CD8-positive, alpha-beta memory T cell (primary cell): Measurements from ENCODE around the gene RBM15. TPM values are rescaled to one million over a fixed set of nuclear protein-coding genes. Genes with fewer than 3 reads are reported as not detected.

ENCODE experiments used
- CTCF ChIA-PET: fragments of 350-600 bp; sonication (Branson Sonifier 250); formaldehyde crosslinking; loops from one replicate; lab custom pipeline; 2021; ENCODE audit warnings: antibody characterized with exemption; lab: Charles Lee
- POLR2A ChIA-PET: fragments of 350-600 bp; sonication (Branson Sonifier 250); formaldehyde crosslinking; loops from one replicate; lab custom pipeline; 2021; ENCODE audit warnings: antibody characterized with exemption; lab: Charles Lee
- DNase-seq, 5 donors: peaks; one replicate each; pipeline versions ENCODE4 v3.0.0 to v3.0.0-alpha.2; 2020 to 2022; ENCODE audit warnings: mixed read lengths in 1 of 5
- H3K27ac ChIP-seq: one replicate; pipeline ENCODE4 v1.7.0; 2013; ENCODE audit warnings: low read depth, mild to moderate bottlenecking, low read length, moderate library complexity
- H3K27me3 ChIP-seq: 2 replicates; pipeline ENCODE4 v1.7.0; 2013; ENCODE audit warnings: low read length, mild to moderate bottlenecking; ENCODE audit not compliant: insufficient read depth, poor library complexity, severe bottlenecking
- H3K36me3 ChIP-seq: 2 replicates; pipeline ENCODE4 v1.7.0; 2013; ENCODE audit warnings: mild to moderate bottlenecking, low read length, moderate library complexity; ENCODE audit not compliant: insufficient read depth
- H3K4me1 ChIP-seq: 2 replicates; pipeline ENCODE4 v1.7.0; 2013; ENCODE audit warnings: mild to moderate bottlenecking, low read length, moderate library complexity; ENCODE audit not compliant: insufficient read depth
- H3K4me3 ChIP-seq: 2 replicates; pipeline ENCODE4 v1.7.0; 2013; ENCODE audit warnings: mild to moderate bottlenecking, low read length
- H3K9me3 ChIP-seq: 2 replicates; pipeline ENCODE4 v1.7.0; 2013; ENCODE audit warnings: mild to moderate bottlenecking, low read length
- H3K27ac Mint-ChIP-seq, 8 donors: one replicate each; pipeline ENCODE4 v1.8.0; 2020 to 2021; ENCODE audit warnings: mixed read lengths in 8 of 8, mild to moderate bottlenecking in 6 of 8, inconsistent platforms in 3 of 8, moderate library complexity in 3 of 8
- H3K27me3 Mint-ChIP-seq, 2 donors: one replicate each; pipeline ENCODE4 v1.8.0; 2020 to 2021; ENCODE audit warnings: mixed read lengths in 2 of 2, mild to moderate bottlenecking in 1 of 2, moderate library complexity in 1 of 2
- H3K36me3 Mint-ChIP-seq, 3 donors: one replicate each; pipeline ENCODE4 v1.8.0; 2020 to 2021; ENCODE audit warnings: mixed read lengths in 3 of 3, inconsistent platforms in 1 of 3, mild to moderate bottlenecking in 1 of 3
- H3K4me1 Mint-ChIP-seq, 3 donors: one replicate each; pipeline ENCODE4 v1.8.0; 2020 to 2021; ENCODE audit warnings: mixed read lengths in 3 of 3, inconsistent platforms in 1 of 3, mild to moderate bottlenecking in 1 of 3
- H3K4me3 Mint-ChIP-seq, 7 donors: one replicate each; pipeline ENCODE4 v1.8.0; 2020 to 2021; ENCODE audit warnings: mixed read lengths in 7 of 7, mild to moderate bottlenecking in 6 of 7, moderate library complexity in 4 of 7, inconsistent platforms in 2 of 7
- H3K9me3 Mint-ChIP-seq, 5 donors: one replicate each; pipeline ENCODE4 v1.8.0; 2020 to 2022; ENCODE audit warnings: mixed read lengths in 5 of 5, mild to moderate bottlenecking in 3 of 5, moderate library complexity in 2 of 5, inconsistent platforms in 1 of 5
- polyA plus RNA-seq: library from polyadenylated mRNA; unstranded; fragments of 300-500 nt; fragmentation: Illumina TruSeq; gene quantifications from one replicate; pipeline ENCODE4 v1.2.3, GENCODE V29; 2021
- total RNA-seq, 2 experiments: library from RNA; stranded (reverse); gene quantifications; one replicate each; pipeline ENCODE4 v1.2.3, GENCODE V29; 2021

Gene RBM15
- total RNA-seq: 10 to 100 TPM; 53.9 to 54.0 TPM
- 10.7 TPM for polyA plus RNA-seq

DNA sequence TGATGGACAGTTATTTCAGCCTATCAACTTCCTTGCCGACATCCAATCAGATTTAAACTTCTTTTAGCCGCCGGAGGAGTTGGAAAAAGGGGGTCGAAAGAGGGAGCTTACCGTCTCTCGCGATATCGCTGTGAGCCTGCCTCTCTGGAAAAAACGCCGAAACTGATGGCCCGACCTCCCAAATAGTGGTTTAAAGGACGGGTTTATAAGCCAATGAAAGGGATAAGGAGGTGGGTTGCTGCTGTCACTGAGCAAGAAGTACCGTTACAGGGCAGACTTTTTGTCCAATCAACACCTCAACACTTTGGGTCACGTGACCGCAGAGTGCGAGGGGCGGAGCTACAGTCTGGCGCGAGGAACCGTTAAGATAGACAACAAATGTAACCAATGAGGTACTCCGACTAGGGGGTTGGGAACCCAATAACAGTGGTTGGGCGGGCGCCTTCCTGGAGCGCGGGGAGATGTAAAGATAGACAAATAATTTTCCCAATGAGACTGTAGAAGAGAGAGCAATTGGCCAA, at the start of gene RBM15:
TSS of gene RBM15 (plus strand) at position 492 of the 521 bp plus-strand sequence. CDS start at position 521, 29 bp downstream.
- Histone ChIP-seq H3K27ac (peak within 1 kb of the TSS; percentile 97), H3K36me3 (peaks cover 4% of the 10 kb centered on the region), H3K9me3 (no peaks in the 10 kb centered on the region), H3K4me3 (peak within 1 kb of the TSS; percentile 80), H3K27me3 (no peaks in the 10 kb centered on the region), H3K4me1 (peaks cover 48% of the 10 kb centered on the region)
- Mint-ChIP-seq H3K36me3 (peaks cover 3 to 7% (median 6%) of the 10 kb centered on the region in 3 donors), H3K27ac (peak within 1 kb of the TSS in 2 of 8 donors; percentile 98), H3K27me3 (no peaks in the 10 kb centered on the region), H3K9me3 (no peaks in the 10 kb centered on the region), H3K4me3 (no peak within 1 kb of the TSS), H3K4me1 (peaks cover 53 to 63% (median 62%) of the 10 kb centered on the region in 3 donors)
- peak; percentile 93 to 99 (median 99) for DNase-seq
- POLR2A ChIA-PET: interaction anchor here (0.5 to 3.1 kb wide), 15 partner anchors 9 to 1297 kb away, joined by 3 to 42 read pairs (median 4); partner anchors contain the start of genes KCNC4, LRIF1, STRIP1 and WDR47
- CTCF ChIA-PET: interaction anchor here (0.7 to 8.2 kb wide), 27 partner anchors 9 to 793 kb away, joined by 3 to 77 read pairs (median 4); partner anchors contain the start of gene KCNC4

- no peaks in the 10 kb centered on the region for H3K36me3 ChIP-seq
- no peaks in the 10 kb centered on the region for H3K4me1 Mint-ChIP-seq
- no peaks in the 10 kb centered on the region for H3K27me3 ChIP-seq
- H3K4me3 ChIP-seq: no peak overlapping the region
- DNase-seq: no peak
- H3K27ac ChIP-seq: no peak overlapping the region
- peak overlapping the region in 1 of 8 donors; percentile 11 for H3K27ac Mint-ChIP-seq
- POLR2A ChIA-PET: no interaction called here
- H3K4me1 ChIP-seq: no peaks in the 10 kb centered on the region
- CTCF ChIA-PET: interaction anchor here (1.3 kb wide), 2 partner anchors 15 to 168 kb away, joined by 3 to 4 read pairs; no protein-coding TSS in a partner anchor
- peaks cover 0 to 2% of the 10 kb centered on the region in 2 donors for H3K27me3 Mint-ChIP-seq
- no peak overlapping the region for H3K4me3 Mint-ChIP-seq
- H3K36me3 Mint-ChIP-seq: peaks cover 0 to 5% (median 0%) of the 10 kb centered on the region in 3 donors
- no peaks in the 10 kb centered on the region for H3K9me3 Mint-ChIP-seq
- no peaks in the 10 kb centered on the region for H3K9me3 ChIP-seq
These were observed 47.7 kb upstream of the RBM15 start for GRCh38 chr1:110291241-110292030.

GRCh38 chr1:110292031-110292741, 47.0 kb upstream of the RBM15 start:
- Histone ChIP-seq H3K4me3 (no peak overlapping the region), H3K27me3 (no peaks in the 10 kb centered on the region), H3K4me1 (no peaks in the 10 kb centered on the region), H3K27ac (no peak overlapping the region), H3K9me3 (no peaks in the 10 kb centered on the region), H3K36me3 (no peaks in the 10 kb centered on the region)
- Mint-ChIP-seq H3K9me3 (no peaks in the 10 kb centered on the region), H3K27me3 (peaks cover 0 to 2% of the 10 kb centered on the region in 2 donors), H3K27ac (no peak overlapping the region), H3K4me1 (no peaks in the 10 kb centered on the region), H3K4me3 (no peak overlapping the region), H3K36me3 (peaks cover 0 to 5% (median 0%) of the 10 kb centered on the region in 3 donors)
- ChIA-PET POLR2A (no interaction called here), CTCF (interaction anchor here (1.3 to 1.8 kb wide), 2 partner anchors 84 to 168 kb away, joined by 4 to 5 read pairs; no protein-coding TSS in a partner anchor)
- DNase-seq: no peak

DNA sequence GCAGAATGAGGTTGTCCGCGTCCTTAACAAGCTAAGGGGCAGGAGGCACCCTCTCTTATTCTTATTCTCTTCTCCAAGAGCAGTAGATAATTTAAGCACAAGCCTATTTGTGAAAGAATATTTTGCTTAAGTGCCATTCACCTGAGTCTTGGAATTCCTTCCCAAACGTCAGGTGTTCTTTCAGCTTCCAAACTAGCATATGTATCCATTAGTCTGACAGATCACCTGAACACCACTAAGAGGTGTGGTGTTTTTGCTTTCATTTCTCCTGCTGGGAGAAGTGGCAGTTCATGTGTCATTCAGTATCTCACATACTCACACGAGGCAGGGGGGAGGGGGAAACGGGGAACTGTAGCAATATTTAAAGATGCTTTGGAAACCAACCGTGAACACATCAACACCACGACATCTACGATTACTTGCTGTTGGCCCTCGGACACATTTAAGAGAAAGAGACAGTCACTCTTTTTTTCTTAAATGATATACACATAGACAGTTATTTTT, 45.5 kb upstream of the RBM15 start:
- Mint-ChIP-seq H3K27me3 (peaks cover 0 to 1% of the 10 kb centered on the region in 2 donors), H3K4me1 (no peaks in the 10 kb centered on the region), H3K36me3 (peaks cover 0 to 5% (median 0%) of the 10 kb centered on the region in 3 donors), H3K9me3 (no peaks in the 10 kb centered on the region), H3K27ac (no peak overlapping the region), H3K4me3 (no peak overlapping the region)
- no peaks in the 10 kb centered on the region for H3K27me3 ChIP-seq
- no peaks in the 10 kb centered on the region for H3K9me3 ChIP-seq
- H3K36me3 ChIP-seq: no peaks in the 10 kb centered on the region
- no peak overlapping the region for H3K27ac ChIP-seq
- CTCF ChIA-PET: interaction anchor here (1.5 to 1.8 kb wide), 2 partner anchors 19 to 86 kb away, joined by 3 to 5 read pairs; no protein-coding TSS in a partner anchor
- no peak overlapping the region for H3K4me3 ChIP-seq
- DNase-seq: no peak
- no peaks in the 10 kb centered on the region for H3K4me1 ChIP-seq
- POLR2A ChIA-PET: interaction anchor here (0.6 kb wide), 1 partner anchor 11 kb away, joined by 3 read pairs; no protein-coding TSS in a partner anchor

- Histone ChIP-seq H3K4me3 (no peak overlapping the region), H3K27me3 (no peaks in the 10 kb centered on the region), H3K9me3 (no peaks in the 10 kb centered on the region), H3K4me1 (no peaks in the 10 kb centered on the region), H3K27ac (no peak overlapping the region), H3K36me3 (no peaks in the 10 kb centered on the region)
- POLR2A ChIA-PET: no interaction called here
- Mint-ChIP-seq H3K36me3 (peaks cover 0 to 2% (median 0%) of the 10 kb centered on the region in 3 donors), H3K27ac (no peak overlapping the region), H3K27me3 (peaks cover 0 to 3% of the 10 kb centered on the region in 2 donors), H3K9me3 (no peaks in the 10 kb centered on the region), H3K4me3 (no peak overlapping the region), H3K4me1 (no peaks in the 10 kb centered on the region)
- DNase-seq: no peak
- CTCF ChIA-PET: interaction anchor here (1.0 to 1.8 kb wide), 3 partner anchors 15 to 86 kb away, joined by 3 to 5 read pairs (median 3); no protein-coding TSS in a partner anchor
These were observed 44.9 kb upstream of the RBM15 start for GRCh38 chr1:110294308-110294707.

DNA sequence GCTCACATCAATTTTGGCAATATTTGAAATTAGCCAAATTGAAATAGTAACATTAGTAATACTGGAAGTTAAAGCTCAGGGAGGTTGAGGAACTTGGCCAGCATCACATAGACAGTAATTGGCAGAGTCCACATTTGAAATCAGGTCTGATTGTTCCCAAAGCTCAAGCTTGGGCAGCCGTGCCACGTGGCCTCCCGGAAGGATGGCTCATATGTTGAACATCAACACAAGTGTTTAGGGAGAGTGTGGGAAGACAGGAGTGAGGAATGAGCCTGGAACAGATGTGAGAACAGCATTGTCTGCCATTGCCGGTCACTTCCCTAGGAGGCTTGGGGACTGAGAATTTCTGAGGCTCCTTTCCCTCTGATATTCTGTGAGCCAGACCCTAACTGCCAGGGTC, 40.2 kb upstream of the RBM15 start:
- POLR2A ChIA-PET: no interaction called here
- peak overlapping the region in 1 of 8 donors; percentile 66 for H3K27ac Mint-ChIP-seq
- H3K9me3 Mint-ChIP-seq: no peaks in the 10 kb centered on the region
- no peaks in the 10 kb centered on the region for H3K9me3 ChIP-seq
- no peak for DNase-seq
- H3K4me3 ChIP-seq: no peak overlapping the region
- H3K27ac ChIP-seq: no peak overlapping the region
- H3K27me3 ChIP-seq: no peaks in the 10 kb centered on the region
- no peaks in the 10 kb centered on the region for H3K4me1 ChIP-seq
- H3K4me1 Mint-ChIP-seq: no peaks in the 10 kb centered on the region
- H3K36me3 ChIP-seq: no peaks in the 10 kb centered on the region
- no peaks in the 10 kb centered on the region for H3K36me3 Mint-ChIP-seq
- CTCF ChIA-PET: interaction anchor here (0.9 to 3.6 kb wide), 3 partner anchors 13 to 162 kb away, joined by 3 to 11 read pairs (median 4); no protein-coding TSS in a partner anchor
- H3K4me3 Mint-ChIP-seq: no peak overlapping the region
- peaks cover 4 to 20% of the 10 kb centered on the region in 2 donors for H3K27me3 Mint-ChIP-seq

- CTCF ChIA-PET: interaction anchor here (0.7 to 3.6 kb wide), 2 partner anchors 12 to 98 kb away, joined by 3 to 11 read pairs; no protein-coding TSS in a partner anchor
- H3K27ac ChIP-seq: no peak overlapping the region
- no peak overlapping the region for H3K27ac Mint-ChIP-seq
- H3K9me3 ChIP-seq: no peaks in the 10 kb centered on the region
- no peaks in the 10 kb centered on the region for H3K27me3 ChIP-seq
- DNase-seq: no peak
- H3K4me3 ChIP-seq: no peak overlapping the region
- H3K4me3 Mint-ChIP-seq: no peak overlapping the region
- no peaks in the 10 kb centered on the region for H3K36me3 ChIP-seq
- no peaks in the 10 kb centered on the region for H3K4me1 Mint-ChIP-seq
- H3K4me1 ChIP-seq: no peaks in the 10 kb centered on the region
- POLR2A ChIA-PET: no interaction called here
- peaks cover 4 to 20% of the 10 kb centered on the region in 2 donors for H3K27me3 Mint-ChIP-seq
- no peaks in the 10 kb centered on the region for H3K9me3 Mint-ChIP-seq
- H3K36me3 Mint-ChIP-seq: no peaks in the 10 kb centered on the region
These were observed 38.6 kb upstream of the RBM15 start for GRCh38 chr1:110300412-110301085.
